IMR-90 (cell line): ENCODE results near the gene C21orf58. TPM values are rescaled to one million over a fixed set of nuclear protein-coding genes. Genes with fewer than 3 reads are reported as not detected.

Source experiments
- ATAC-seq: fragments of 200-7000 bp; cut with Tn5 transposase; 2 replicates; pipeline ENCODE4 v1.9.1; 2020; ENCODE audit warnings: low read depth, mild to moderate bottlenecking, moderate library complexity
- BruUV-seq: library from RNA; stranded (reverse); fragments of 400-500 nt; replicated peaks from 2 replicates; lab custom pipeline; 2021; lab: Mats Ljungman, UMichigan
- CTCF ChIA-PET: fragments of 300-600 bp; formaldehyde crosslinking; extraction: SDS; loops from one replicate; lab custom pipeline; 2021; ENCODE audit warnings: antibody characterized with exemption; lab: Yijun Ruan, JAX
- POLR2A ChIA-PET: fragments of 300-600 bp; sonication (Branson Sonifier 250); formaldehyde crosslinking; loops from one replicate; lab custom pipeline; 2022; ENCODE audit warnings: antibody characterized with exemption; ENCODE audit not compliant: unreplicated experiment; lab: Charles Lee
- DNase-seq: peaks from one replicate; pipeline ENCODE4 v3.0.0; 2013
- H2AFZ ChIP-seq: replicated peaks from 2 replicates; pipeline ENCODE3; 2013; ENCODE audit warnings: low read length, mild to moderate bottlenecking; ENCODE audit not compliant: poor library complexity
- H2AK5ac ChIP-seq: 2 replicates; pipeline ENCODE4 v1.6.1; 2013; ENCODE audit warnings: low read depth, low read length, inconsistent platforms
- H2AK9ac ChIP-seq: replicated peaks from 2 replicates; pipeline ENCODE3; 2013; ENCODE audit warnings: mild to moderate bottlenecking, low read depth, low read length, moderate library complexity; ENCODE audit not compliant: poor library complexity
- H2BK120ac ChIP-seq: 2 replicates; pipeline ENCODE4 v1.6.1; 2013; ENCODE audit warnings: low read depth, low read length, inconsistent platforms
- H2BK15ac ChIP-seq: 3 replicates; pipeline ENCODE4 v1.6.1; 2013; ENCODE audit warnings: low read depth, low read length, inconsistent platforms
- H2BK20ac ChIP-seq: 2 replicates; pipeline ENCODE4 v1.6.1; 2013; ENCODE audit warnings: low read depth, mild to moderate bottlenecking, inconsistent platforms, low read length, moderate library complexity
- H2BK5ac ChIP-seq: 2 replicates; pipeline ENCODE4 v1.6.1; 2013; ENCODE audit warnings: mild to moderate bottlenecking, low read depth, low read length, inconsistent platforms; ENCODE audit not compliant: poor library complexity, severe bottlenecking
- H3K14ac ChIP-seq: replicated peaks from 2 replicates; pipeline ENCODE4 v1.6.1; 2013; ENCODE audit warnings: low read depth, low read length, inconsistent platforms
- H3K18ac ChIP-seq: 2 replicates; pipeline ENCODE4 v1.6.1; 2013; ENCODE audit warnings: low read depth, low read length, control low read depth
- H3K23ac ChIP-seq: 2 replicates; pipeline ENCODE4 v1.6.1; 2013; ENCODE audit warnings: low read depth, low read length, inconsistent platforms
- H3K27ac ChIP-seq: 2 replicates; pipeline ENCODE4 v1.5.1; 2013; ENCODE audit warnings: mild to moderate bottlenecking, control low read depth, low read length; ENCODE audit not compliant: insufficient read depth
- H3K27me3 ChIP-seq: 2 replicates; pipeline ENCODE4 v1.6.1; 2013; ENCODE audit warnings: low read length; ENCODE audit not compliant: control insufficient read depth, insufficient read depth
- H3K36me3 ChIP-seq: 2 replicates; pipeline ENCODE4 v1.6.1; 2013; ENCODE audit warnings: low read length, mixed read lengths; ENCODE audit not compliant: control insufficient read depth, insufficient read depth
- H3K4ac ChIP-seq: 2 replicates; pipeline ENCODE4 v1.6.1; 2013; ENCODE audit warnings: low read depth, low read length, inconsistent platforms
- H3K4me1 ChIP-seq: 2 replicates; pipeline ENCODE4 v1.6.1; 2013; ENCODE audit warnings: low read length, mixed read lengths; ENCODE audit not compliant: control insufficient read depth, insufficient read depth
- H3K4me2 ChIP-seq: 2 replicates; pipeline ENCODE4 v1.6.1; 2013; ENCODE audit warnings: low read depth, mild to moderate bottlenecking, control low read depth, low read length, moderate library complexity
- H3K4me3 ChIP-seq: 2 replicates; pipeline ENCODE4 v1.5.1; 2013; ENCODE audit warnings: low read depth, mild to moderate bottlenecking, control low read depth, low read length, moderate library complexity; ENCODE audit not compliant: insufficient read depth
- H3K56ac ChIP-seq: 2 replicates; pipeline ENCODE4 v1.6.1; 2013; ENCODE audit warnings: low read length, inconsistent platforms; ENCODE audit not compliant: insufficient read depth; ENCODE audit errors: extremely low read depth
- H3K79me1 ChIP-seq, 2 experiments: 2 replicates each; pipeline ENCODE4 v1.6.1; 2013; ENCODE audit warnings: low read length in 2 of 2, inconsistent platforms in 1 of 2, low read depth in 1 of 2
- H3K9ac ChIP-seq: 2 replicates; pipeline ENCODE4 v1.6.1; 2013; ENCODE audit warnings: low read depth, low read length, control low read depth
- H3K9me1 ChIP-seq: 2 replicates; pipeline ENCODE4 v1.6.1; 2013; ENCODE audit warnings: low read length, inconsistent platforms; ENCODE audit not compliant: insufficient read depth
- H3K9me3 ChIP-seq: 2 replicates; pipeline ENCODE4 v1.6.1; 2013; ENCODE audit warnings: low read length; ENCODE audit not compliant: control insufficient read depth, insufficient read depth
- H4K20me1 ChIP-seq: 2 replicates; pipeline ENCODE4 v1.6.1; 2013; ENCODE audit warnings: low read length, inconsistent platforms; ENCODE audit not compliant: insufficient read depth
- H4K5ac ChIP-seq: 2 replicates; pipeline ENCODE4 v1.6.1; 2013; ENCODE audit warnings: mild to moderate bottlenecking, low read depth, low read length, control low read depth
- H4K8ac ChIP-seq, 2 experiments: 2 replicates each; pipeline ENCODE4 v1.6.1; 2013; ENCODE audit warnings: low read depth in 2 of 2, low read length in 2 of 2, control low read depth in 1 of 2, inconsistent platforms in 1 of 2
- H4K91ac ChIP-seq: 2 replicates; pipeline ENCODE4 v1.6.1; 2013; ENCODE audit warnings: low read depth, low read length, inconsistent platforms; ENCODE audit not compliant: insufficient read depth
- BHLHE40 ChIP-seq: fragments of 150-350 bp; IDR thresholded peaks from 2 replicates; pipeline ENCODE4 v1.6.1; 2016; ENCODE audit warnings: mild to moderate bottlenecking, low read depth, low read length
- CEBPB ChIP-seq: IDR thresholded peaks from 2 replicates; pipeline ENCODE4 v1.6.1; 2012; ENCODE audit warnings: low read depth, low read length, improper control_type of control experiment
- CHD1 ChIP-seq: IDR thresholded peaks from 2 replicates; pipeline ENCODE4 v1.6.1; 2012; ENCODE audit warnings: low read depth, low read length, improper control_type of control experiment
- FOS ChIP-seq: fragments of 150-350 bp; IDR thresholded peaks from 2 replicates; pipeline ENCODE4 v1.6.1; 2016; ENCODE audit warnings: low read depth, low read length
- MAFK ChIP-seq: IDR thresholded peaks from 2 replicates; pipeline ENCODE4 v1.6.1; 2012; ENCODE audit warnings: low read depth, low read length, improper control_type of control experiment
- MAZ ChIP-seq: IDR thresholded peaks from 2 replicates; pipeline ENCODE4 v1.6.1; 2012; ENCODE audit warnings: low read depth, mild to moderate bottlenecking, low read length, improper control_type of control experiment, moderate library complexity, borderline replicate concordance
- MXI1 ChIP-seq: IDR thresholded peaks from 2 replicates; pipeline ENCODE4 v1.6.1; 2012; ENCODE audit warnings: low read depth, mild to moderate bottlenecking, low read length, moderate library complexity, borderline replicate concordance
- NFE2L2 ChIP-seq: fragments of 150-350 bp; IDR thresholded peaks from 2 replicates; pipeline ENCODE4 v1.6.1; 2016; ENCODE audit warnings: low read depth, mild to moderate bottlenecking, low read length
- POLR2A ChIP-seq: IDR thresholded peaks from 2 replicates; pipeline ENCODE4 v1.6.1; 2012; ENCODE audit warnings: mild to moderate bottlenecking, low read depth, low read length
- RAD21 ChIP-seq: IDR thresholded peaks from 2 replicates; pipeline ENCODE4 v1.6.1; 2012; ENCODE audit warnings: low read length, improper control_type of control experiment
- RCOR1 ChIP-seq: IDR thresholded peaks from 2 replicates; pipeline ENCODE4 v1.6.1; 2012; ENCODE audit warnings: mild to moderate bottlenecking, low read length, improper control_type of control experiment; ENCODE audit not compliant: insufficient replicate concordance
- RFX5 ChIP-seq: IDR thresholded peaks from 2 replicates; pipeline ENCODE4 v1.8.0; 2012; ENCODE audit warnings: low read depth, mild to moderate bottlenecking, low read length, moderate library complexity
- SMC3 ChIP-seq: fragments of 150-350 bp; IDR thresholded peaks from 2 replicates; pipeline ENCODE4 v1.6.1; 2016; ENCODE audit warnings: low read depth, mild to moderate bottlenecking, antibody characterized with exemption, low read length, moderate library complexity
- WGBS, 2 experiments: methylation state at CpG; one replicate each; pipeline versions ENCODE4 v1.1.5 to v1.1.7; 2013; ENCODE audit warnings: missing lambda C conversion rate in 2 of 2; ENCODE audit not compliant: insufficient read length in 1 of 2; ENCODE audit errors: extremely low coverage in 2 of 2; 5-methylcytosine and 5-hydroxymethylcytosine counted together
- dilution Hi-C: fragments of 300-500 bp; cut with HindIII; formaldehyde crosslinking; loops from one replicate; pipeline ENCODE4 v1.14.3; 2018; ENCODE audit warnings: low sequenced_read_pairs; ENCODE audit not compliant: unreplicated experiment
- in situ Hi-C: fragments of 300-500 bp; cut with MboI; formaldehyde crosslinking; loops from 3 replicates; pipeline ENCODE4 v1.14.3; 2019; ENCODE audit warnings: low sequenced_read_pairs, inconsistent platforms, mixed read lengths
- intact Hi-C: fragments of 100-400 bp; cut with micrococcal nuclease; formaldehyde crosslinking; loops from 2 replicates; pipeline ENCODE4 v1.10.0; 2022
- polyA plus RNA-seq, 3 experiments: library from polyadenylated mRNA; depleted of rRNA; stranded (reverse); fragments of >200 nt; gene quantifications; 2 replicates each; pipeline ENCODE4 v1.2.3, GENCODE V29; 2012; ENCODE audit warnings: low replicate concordance in 1 of 3
- total RNA-seq: library from RNA; depleted of rRNA; stranded (reverse); fragments of >200 nt; gene quantifications from 2 replicates; pipeline ENCODE4 v1.2.3, GENCODE V29; 2012
- TF ChIP-seq, protein P1 (sequence below): fragments of 150-350 bp; IDR thresholded peaks from 2 replicates; pipeline ENCODE4 v1.6.1; 2016; ENCODE audit warnings: low read depth, mild to moderate bottlenecking, low read length, moderate library complexity, borderline replicate concordance
- TF ChIP-seq, protein P2 (sequence below): fragments of 150-350 bp; IDR thresholded peaks from 2 replicates; pipeline ENCODE4 v1.6.1; 2017; ENCODE audit warnings: mild to moderate bottlenecking, antibody characterized with exemption, low read length, low read depth
- TF ChIP-seq, protein P3 (sequence below): conservative IDR thresholded peaks from 2 replicates; pipeline ENCODE4 v1.5.1; 2012; ENCODE audit warnings: mild to moderate bottlenecking, low read depth, low read length, improper control_type of control experiment

Gene C21orf58
- total and polyA plus RNA-seq, 2 of the 4 experiments (the other 2 are of a cell fraction): 2.7 to 6.2 TPM

DNA sequence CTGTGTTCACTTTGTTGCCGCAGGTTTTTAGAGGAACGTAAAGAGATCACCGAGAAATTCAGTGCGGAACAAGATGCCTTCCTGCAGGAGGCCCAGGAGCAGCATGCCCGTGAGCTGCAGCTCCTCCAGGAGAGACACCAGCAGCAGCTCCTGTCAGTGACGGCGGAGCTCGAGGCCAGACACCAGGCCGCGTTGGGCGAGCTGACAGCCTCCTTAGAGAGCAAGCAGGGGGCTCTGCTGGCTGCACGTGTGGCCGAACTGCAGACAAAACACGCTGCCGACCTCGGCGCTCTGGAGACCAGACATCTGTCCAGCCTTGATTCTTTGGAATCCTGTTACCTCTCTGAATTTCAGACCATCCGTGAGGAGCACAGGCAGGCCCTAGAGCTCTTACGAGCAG lies 42.9 kb upstream of the C21orf58 start:
- ChIA-PET CTCF (no interaction called here), POLR2A (no interaction called here)
- H2AK5ac ChIP-seq: no peak overlapping the region
- no peaks in the 10 kb centered on the region for H3K9me3 ChIP-seq
- H2BK20ac ChIP-seq: no peak overlapping the region
- H4K8ac ChIP-seq: no peak overlapping the region
- TF ChIP-seq CHD1 (no peak), RAD21 (no peak), FOS (no peak), NFE2L2 (no peak), RCOR1 (no peak), RFX5 (no peak), SMC3 (no peak), MXI1 (no peak), BHLHE40 (no peak), MAFK (no peak), MAZ (no peak), CEBPB (no peak), POLR2A (no peak)
- TF ChIP-seq, protein P1, sequence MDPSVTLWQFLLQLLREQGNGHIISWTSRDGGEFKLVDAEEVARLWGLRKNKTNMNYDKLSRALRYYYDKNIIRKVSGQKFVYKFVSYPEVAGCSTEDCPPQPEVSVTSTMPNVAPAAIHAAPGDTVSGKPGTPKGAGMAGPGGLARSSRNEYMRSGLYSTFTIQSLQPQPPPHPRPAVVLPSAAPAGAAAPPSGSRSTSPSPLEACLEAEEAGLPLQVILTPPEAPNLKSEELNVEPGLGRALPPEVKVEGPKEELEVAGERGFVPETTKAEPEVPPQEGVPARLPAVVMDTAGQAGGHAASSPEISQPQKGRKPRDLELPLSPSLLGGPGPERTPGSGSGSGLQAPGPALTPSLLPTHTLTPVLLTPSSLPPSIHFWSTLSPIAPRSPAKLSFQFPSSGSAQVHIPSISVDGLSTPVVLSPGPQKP: no peak
- TF ChIP-seq, protein P2, sequence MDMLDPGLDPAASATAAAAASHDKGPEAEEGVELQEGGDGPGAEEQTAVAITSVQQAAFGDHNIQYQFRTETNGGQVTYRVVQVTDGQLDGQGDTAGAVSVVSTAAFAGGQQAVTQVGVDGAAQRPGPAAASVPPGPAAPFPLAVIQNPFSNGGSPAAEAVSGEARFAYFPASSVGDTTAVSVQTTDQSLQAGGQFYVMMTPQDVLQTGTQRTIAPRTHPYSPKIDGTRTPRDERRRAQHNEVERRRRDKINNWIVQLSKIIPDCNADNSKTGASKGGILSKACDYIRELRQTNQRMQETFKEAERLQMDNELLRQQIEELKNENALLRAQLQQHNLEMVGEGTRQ: no peak
- TF ChIP-seq, protein P3, sequence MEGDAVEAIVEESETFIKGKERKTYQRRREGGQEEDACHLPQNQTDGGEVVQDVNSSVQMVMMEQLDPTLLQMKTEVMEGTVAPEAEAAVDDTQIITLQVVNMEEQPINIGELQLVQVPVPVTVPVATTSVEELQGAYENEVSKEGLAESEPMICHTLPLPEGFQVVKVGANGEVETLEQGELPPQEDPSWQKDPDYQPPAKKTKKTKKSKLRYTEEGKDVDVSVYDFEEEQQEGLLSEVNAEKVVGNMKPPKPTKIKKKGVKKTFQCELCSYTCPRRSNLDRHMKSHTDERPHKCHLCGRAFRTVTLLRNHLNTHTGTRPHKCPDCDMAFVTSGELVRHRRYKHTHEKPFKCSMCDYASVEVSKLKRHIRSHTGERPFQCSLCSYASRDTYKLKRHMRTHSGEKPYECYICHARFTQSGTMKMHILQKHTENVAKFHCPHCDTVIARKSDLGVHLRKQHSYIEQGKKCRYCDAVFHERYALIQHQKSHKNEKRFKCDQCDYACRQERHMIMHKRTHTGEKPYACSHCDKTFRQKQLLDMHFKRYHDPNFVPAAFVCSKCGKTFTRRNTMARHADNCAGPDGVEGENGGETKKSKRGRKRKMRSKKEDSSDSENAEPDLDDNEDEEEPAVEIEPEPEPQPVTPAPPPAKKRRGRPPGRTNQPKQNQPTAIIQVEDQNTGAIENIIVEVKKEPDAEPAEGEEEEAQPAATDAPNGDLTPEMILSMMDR: no peak
- H4K91ac ChIP-seq: no peak overlapping the region
- H3K56ac ChIP-seq: no peak overlapping the region
- peaks cover 3% of the 10 kb centered on the region for H3K9me1 ChIP-seq
- H2AFZ ChIP-seq: no peak overlapping the region
- no peak overlapping the region for H3K18ac ChIP-seq
- H3K4me3 ChIP-seq: no peak overlapping the region
- no peak overlapping the region for H2BK15ac ChIP-seq
- H2BK5ac ChIP-seq: no peak overlapping the region
- in situ Hi-C loops: no loop called here
- no peak overlapping the region for H3K4me2 ChIP-seq
- H3K79me1 ChIP-seq: peaks cover 10 to 44% of the 10 kb centered on the region in 2 experiments
- no peak overlapping the region for H2BK120ac ChIP-seq
- 95% methylated on average over 18 of the region's 19 CpGs; no CpG with 5 or more reads in 1 of the 2 experiments for WGBS, 2 experiments
- H3K23ac ChIP-seq: no peak overlapping the region
- H4K5ac ChIP-seq: no peak overlapping the region
- ATAC-seq: no peak
- H3K36me3 ChIP-seq: peaks cover 44% of the 10 kb centered on the region
- BruUV-seq: no TSS peak
- no peak overlapping the region for H2AK9ac ChIP-seq
- no peak overlapping the region for H3K27ac ChIP-seq
- no peaks in the 10 kb centered on the region for H3K27me3 ChIP-seq
- DNase-seq: no peak
- H4K20me1 ChIP-seq: peaks cover 2% of the 10 kb centered on the region
- no peak overlapping the region for H3K4ac ChIP-seq
- H3K4me1 ChIP-seq: no peaks in the 10 kb centered on the region
- no peak overlapping the region for H3K14ac ChIP-seq
- H3K9ac ChIP-seq: no peak overlapping the region
- dilution Hi-C loops: no loop called here
- intact Hi-C loops: no loop called here
